HCT116 (cell line): Measurements from ENCODE around the gene MYLIP. TPM values are rescaled to one million over a fixed set of nuclear protein-coding genes. Genes with fewer than 3 reads are reported as not detected.

Experiments
- ATAC-seq: fragments of 200-7000 bp; cut with Tn5 transposase; 2 replicates; pipeline ENCODE4 v1.9.1; 2020; ENCODE audit warnings: mild to moderate bottlenecking, moderate library complexity
- BruUV-seq: library from RNA; stranded (reverse); fragments of 400-500 nt; replicated peaks from 2 replicates; lab custom pipeline; 2021; lab: Mats Ljungman, UMichigan
- CTCF ChIA-PET: fragments of 300-600 bp; sonication (Branson Sonifier 250); formaldehyde crosslinking; loops from one replicate; lab custom pipeline; 2021; ENCODE audit warnings: antibody characterized with exemption; lab: Charles Lee
- POLR2A ChIA-PET: fragments of 300-600, 350-600 bp; sonication (Branson Sonifier 250); formaldehyde crosslinking; loops from one replicate; lab custom pipeline; 2021; ENCODE audit warnings: antibody characterized with exemption; lab: Charles Lee
- RAD21 ChIA-PET, 2 experiments: fragments of 300-600 bp; sonication (Branson Sonifier 250); formaldehyde crosslinking; loops; one replicate each; lab custom pipeline; 2023; ENCODE audit warnings: low total read pairs in 2 of 2; ENCODE audit not compliant: uncharacterized antibody in 2 of 2, unreplicated experiment in 2 of 2, low non-redundant PET in 1 of 2; lab: Charles Lee
- DNase-seq: peaks from one replicate; pipeline ENCODE4 v3.0.0-alpha.2; 2010; ENCODE audit warnings: low read depth, low spot score
- H2AFZ ChIP-seq: fragments of 200-600 bp; shearing (Covaris generic), sonication (generic); 2 replicates; pipeline ENCODE4 v1.6.1; 2017; ENCODE audit warnings: low read depth, mixed run types, mixed read lengths, antibody characterized with exemption, low read length; ENCODE audit not compliant: poor library complexity, severe bottlenecking
- H3K27ac ChIP-seq: 2 replicates; pipeline ENCODE4 v1.5.1; 2012; ENCODE audit warnings: low read depth, low read length
- H3K27me3 ChIP-seq: fragments of 200-600 bp; sonication (generic); 2 replicates; pipeline ENCODE4 v1.6.1; 2016; ENCODE audit warnings: mixed run types, low read length, mixed read lengths; ENCODE audit not compliant: insufficient read depth
- H3K36me3 ChIP-seq, 2 experiments: fragments of 200-500 bp in 1 of 2; fragments of 200-600 bp in 1 of 2; sonication (Bioruptor generic) in 1 of 2; sonication (generic) in 1 of 2; 2 replicates each; pipeline versions ENCODE4 v1.5.1 to v1.6.1; 2014 to 2016; ENCODE audit warnings: low read length in 2 of 2, inconsistent platforms in 1 of 2, mixed read lengths in 1 of 2, mixed run types in 1 of 2; ENCODE audit not compliant: insufficient read depth in 2 of 2, control insufficient read depth in 1 of 2
- H3K4me1 ChIP-seq, 2 experiments: fragments of 200-600 bp in 1 of 2; sonication (generic) in 1 of 2; 2 replicates each; pipeline versions ENCODE4 v1.5.1 to v1.6.1; 2012 to 2017; ENCODE audit warnings: low read length in 2 of 2, inconsistent platforms in 1 of 2, mild to moderate bottlenecking in 1 of 2, mixed read lengths in 1 of 2, mixed run types in 1 of 2, moderate library complexity in 1 of 2; ENCODE audit not compliant: insufficient read depth in 2 of 2, control insufficient read depth in 1 of 2
- H3K4me2 ChIP-seq: fragments of 200-600 bp; sonication (generic); 2 replicates; pipeline ENCODE4 v1.6.1; 2017; ENCODE audit warnings: mixed run types, low read length, mixed read lengths
- H3K4me3 ChIP-seq, 2 experiments: fragments of 200-600 bp in 1 of 2; sonication (generic) in 1 of 2; replicated peaks in 1 of 2; 2 replicates each; pipeline ENCODE4 v1.5.1; 2011 to 2016; ENCODE audit warnings: low read length in 2 of 2, control low read depth in 1 of 2, low read depth in 1 of 2, mild to moderate bottlenecking in 1 of 2, mixed read lengths in 1 of 2, mixed run types in 1 of 2
- H3K79me2 ChIP-seq: fragments of 200-600 bp; sonication (generic); 2 replicates; pipeline ENCODE4 v1.6.1; 2017; ENCODE audit warnings: mild to moderate bottlenecking, mixed run types, low read length, moderate library complexity, mixed read lengths; ENCODE audit not compliant: insufficient read depth
- H3K9ac ChIP-seq: fragments of 200-600 bp; sonication (generic); 2 replicates; pipeline ENCODE4 v1.6.1; 2016; ENCODE audit warnings: low read length, mixed read lengths
- H3K9me2 ChIP-seq: fragments of 200-600 bp; sonication (generic), shearing (Covaris generic); 2 replicates; pipeline ENCODE4 v1.6.1; 2017; ENCODE audit warnings: mixed run types, mild to moderate bottlenecking, moderate library complexity; ENCODE audit not compliant: insufficient read depth
- H3K9me3 ChIP-seq, 2 experiments: fragments of 200-500 bp in 1 of 2; fragments of 200-600 bp in 1 of 2; sonication (Bioruptor generic) in 1 of 2; sonication (generic) in 1 of 2; 2 replicates each; pipeline ENCODE4 v1.6.1; 2014 to 2017; ENCODE audit warnings: low read length in 2 of 2, mixed read lengths in 2 of 2, inconsistent platforms in 1 of 2, low read depth in 1 of 2, mild to moderate bottlenecking in 1 of 2, mixed run types in 1 of 2, moderate library complexity in 1 of 2; ENCODE audit not compliant: control insufficient read depth in 1 of 2, insufficient read depth in 1 of 2
- H4K20me1 ChIP-seq: fragments of 200-600 bp; sonication (generic), shearing (Covaris generic); 2 replicates; pipeline ENCODE4 v1.6.1; 2017; ENCODE audit warnings: mixed run types, mild to moderate bottlenecking, moderate library complexity; ENCODE audit not compliant: insufficient read depth
- CBX3 ChIP-seq: IDR thresholded peaks from 2 replicates; pipeline ENCODE4 v1.6.1; 2012; ENCODE audit warnings: low read depth
- FOSL1 ChIP-seq: IDR thresholded peaks from 2 replicates; pipeline ENCODE4 v1.6.1; 2012; ENCODE audit warnings: low read depth
- JUND ChIP-seq: IDR thresholded peaks from 2 replicates; pipeline ENCODE4 v1.6.1; 2012
- RAD21 ChIP-seq: IDR thresholded peaks from 2 replicates; pipeline ENCODE4 v1.6.1; 2012; ENCODE audit warnings: low read depth, mild to moderate bottlenecking
- SP1 ChIP-seq: IDR thresholded peaks from 2 replicates; pipeline ENCODE4 v1.6.1; 2012; ENCODE audit warnings: low read depth
- SRF ChIP-seq: IDR thresholded peaks from 2 replicates; pipeline ENCODE4 v1.6.1; 2012; ENCODE audit warnings: low read depth
- TCF7L2 ChIP-seq: IDR thresholded peaks from 2 replicates; pipeline ENCODE4 v1.7.0; 2011; ENCODE audit warnings: borderline replicate concordance, inconsistent platforms; ENCODE audit not compliant: insufficient read depth, insufficient read length; ENCODE audit errors: extremely low read depth
- ZFX ChIP-seq: fragments of 450-650 bp; IDR thresholded peaks from 2 replicates; pipeline ENCODE4 v1.6.1; 2017
- ZNF274 ChIP-seq: fragments of 200-500 bp; sonication (Bioruptor generic); IDR thresholded peaks from 2 replicates; pipeline ENCODE4 v1.6.1; 2014; ENCODE audit warnings: mild to moderate bottlenecking, low read depth, low read length, inconsistent platforms
- intact Hi-C: fragments of 100-400 bp; cut with micrococcal nuclease; formaldehyde crosslinking; loops from 2 replicates; pipeline ENCODE4 v1.10.0; 2022
- total RNA-seq: library from RNA; stranded (reverse); gene quantifications from one replicate; pipeline ENCODE4 v1.2.1, GENCODE V29; 2021; ENCODE audit not compliant: unreplicated experiment

MYLIP gene
- total RNA-seq, 1 experiment from 2014 or later = 10.6 TPM

DNA sequence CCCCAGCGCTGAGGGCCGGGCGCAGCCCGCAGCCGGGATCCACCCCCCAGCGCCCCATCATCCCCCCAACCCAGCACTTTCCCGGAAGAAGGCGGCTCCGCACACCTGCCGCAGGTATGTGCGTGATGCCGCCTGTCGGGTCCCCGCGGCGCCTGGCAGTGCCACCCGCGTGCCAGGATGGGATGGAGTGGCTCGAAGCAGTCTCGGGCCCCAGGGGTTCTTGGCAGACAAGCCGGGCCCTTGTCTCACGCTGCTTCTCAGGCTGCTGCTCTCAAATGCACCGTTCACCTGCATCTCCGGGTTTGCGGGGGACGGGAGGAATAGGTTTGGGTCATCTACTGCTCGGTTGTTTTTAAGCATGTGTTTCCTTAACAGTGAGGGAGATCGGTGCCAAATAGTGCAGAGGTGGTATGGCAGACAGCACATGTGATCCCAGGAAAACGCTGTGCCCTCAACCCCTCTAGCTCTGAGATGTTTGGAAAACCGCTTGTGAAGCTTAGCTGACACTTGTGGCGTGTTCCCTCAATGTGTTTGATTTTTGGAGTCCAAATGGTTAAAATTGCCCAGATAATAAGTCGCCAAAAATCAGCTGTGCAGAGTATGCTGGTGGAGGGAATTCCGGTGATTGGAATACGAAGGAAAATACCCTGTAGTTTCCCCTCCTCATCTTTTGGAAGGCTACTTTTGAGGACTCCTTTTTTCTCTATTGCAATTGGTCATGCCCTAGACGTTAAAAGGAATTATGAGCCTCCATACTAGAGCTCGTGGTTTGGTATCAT is 926 bp downstream of the MYLIP start:
- Histone ChIP-seq H4K20me1 (no peaks in the 10 kb centered on the region), H3K9ac (peak overlapping the region; percentile 77), H2AFZ (no peak overlapping the region), H3K27ac (peak overlapping the region; percentile 79), H3K27me3 (no peaks in the 10 kb centered on the region), H3K36me3 (0 out of 4 replicates have a peak, but pooled peaks cover 0 to 2% of the 10 kb centered on the region in 2 experiments), H3K4me1 (peaks cover 16 to 22% of the 10 kb centered on the region in 2 experiments), H3K9me3 (no peaks in the 10 kb centered on the region), H3K4me3 (peak overlapping the region; percentile 73 to 84), H3K9me2 (no peaks in the 10 kb centered on the region), H3K4me2 (peak overlapping the region; percentile 88), H3K79me2 (peaks cover 25% of the 10 kb centered on the region)
- intact Hi-C loops = loop anchor here (1.0 kb wide), 1 partner anchor 439 kb away; no protein-coding TSS in a partner anchor
- TF ChIP-seq SRF = no peak
- TF ChIP-seq RAD21 = no peak
- TF ChIP-seq TCF7L2 = no peak
- no peak for TF ChIP-seq CBX3
- TF ChIP-seq FOSL1 = no peak
- CTCF ChIA-PET = interaction anchor here (1.5 to 1.7 kb wide), 2 partner anchors 7 to 438 kb away, joined by 5 to 7 read pairs; no protein-coding TSS in a partner anchor
- DNase-seq = no peak
- peak; percentile 16; the same call in 1 of the 2 replicates for ATAC-seq
- TSS peak; percentile 39 for BruUV-seq
- RAD21 ChIA-PET = no interaction called here
- POLR2A ChIA-PET = interaction anchor here (0.6 to 2.2 kb wide), 4 partner anchors 53 to 438 kb away, joined by 3 to 5 read pairs (median 4); no protein-coding TSS in a partner anchor

DNA sequence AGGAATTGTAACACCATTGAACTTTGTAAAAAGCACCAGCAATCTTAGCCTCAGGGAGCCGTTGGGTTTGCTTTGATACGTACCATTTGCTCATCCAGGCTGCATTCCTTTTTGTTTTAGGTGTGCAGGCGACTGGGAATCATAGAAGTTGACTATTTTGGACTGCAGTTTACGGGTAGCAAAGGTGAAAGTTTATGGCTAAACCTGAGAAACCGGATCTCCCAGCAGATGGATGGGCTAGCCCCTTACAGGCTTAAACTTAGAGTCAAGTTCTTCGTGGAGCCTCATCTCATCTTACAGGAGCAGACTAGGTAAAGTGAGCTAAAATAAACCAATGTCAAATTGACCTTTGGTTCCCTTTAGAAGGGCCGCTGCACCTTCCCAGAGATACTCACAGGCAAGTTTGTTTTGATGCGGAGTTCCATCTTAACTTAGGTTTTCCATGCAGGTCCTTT is 1.6 kb downstream of the MYLIP start:
- Histone ChIP-seq H3K4me1 (peaks cover 16 to 22% of the 10 kb centered on the region in 2 experiments), H3K4me2 (peak overlapping the region; percentile 88), H3K79me2 (peaks cover 28% of the 10 kb centered on the region), H3K9me3 (no peaks in the 10 kb centered on the region), H4K20me1 (no peaks in the 10 kb centered on the region), H3K36me3 (0 out of 4 replicates have a peak, but pooled peaks cover 0 to 2% of the 10 kb centered on the region in 2 experiments), H3K4me3 (peak overlapping the region; percentile 73 to 84), H3K9me2 (no peaks in the 10 kb centered on the region), H3K9ac (peak overlapping the region; percentile 77), H3K27ac (peak overlapping the region; percentile 79), H2AFZ (no peak overlapping the region), H3K27me3 (no peaks in the 10 kb centered on the region)
- ChIA-PET POLR2A (interaction anchor here (0.8 to 2.2 kb wide), 2 partner anchors 53 to 439 kb away, joined by 3 to 5 read pairs; no protein-coding TSS in a partner anchor), CTCF (interaction anchor here (1.5 kb wide), 1 partner anchor 439 kb away, joined by 7 read pairs; no protein-coding TSS in a partner anchor), RAD21 (no interaction called here)
- no peak for TF ChIP-seq ZNF274
- no peak for TF ChIP-seq JUND
- no peak for TF ChIP-seq RAD21
- no peak for TF ChIP-seq SP1
- TF ChIP-seq ZFX = no peak
- DNase-seq (no peak), ATAC-seq (no peak)
- intact Hi-C loops = no loop called here
- no TSS peak for BruUV-seq
